Esophagus muscularis mucosa (tissue), 4 donors: ENCODE measurements around the gene PDGFRB. TPM values are rescaled to one million over a fixed set of nuclear protein-coding genes. Genes with fewer than 3 reads are reported as not detected.

ENCODE experiments used
- DNase-seq: peaks from one replicate; pipeline ENCODE4 v3.0.0-alpha.2; 2017; ENCODE audit errors: extremely low spot score
- H3K27ac ChIP-seq, 4 donors: fragments of 200-600 bp; sonication (generic); replicated peaks in 1 of 4; 1 replicate in 3 of 4; 2 replicates in 1 of 4; pipeline ENCODE4 v1.5.1; 2016 to 2019; ENCODE audit warnings: mild to moderate bottlenecking in 1 of 4
- H3K27me3 ChIP-seq, 4 donors: fragments of 200-600 bp; sonication (generic); one replicate each; pipeline versions ENCODE4 v1.5.1 to v1.6.0; 2016 to 2019
- H3K36me3 ChIP-seq, 4 donors: fragments of 200-600 bp; sonication (generic); one replicate each; pipeline ENCODE4 v1.5.1; 2016 to 2019
- H3K4me1 ChIP-seq, 4 donors: fragments of 200-600 bp; sonication (generic); one replicate each; pipeline ENCODE4 v1.5.1; 2016 to 2019
- H3K4me3 ChIP-seq, 4 donors: fragments of 200-600 bp; sonication (generic); 1 replicate in 2 of 4; 2 replicates in 2 of 4; pipeline ENCODE4 v1.5.1; 2016 to 2019; ENCODE audit warnings: mild to moderate bottlenecking in 4 of 4, moderate library complexity in 1 of 4
- H3K9me3 ChIP-seq, 4 donors: fragments of 200-600 bp; sonication (generic); 1 replicate in 3 of 4; 2 replicates in 1 of 4; pipeline ENCODE4 v1.5.1; 2016 to 2019
- EP300 ChIP-seq: sonication (generic); formaldehyde crosslinking; IDR thresholded peaks from one replicate; pipeline ENCODE4 v1.6.1; 2017; ENCODE audit warnings: antibody characterized with exemption
- POLR2A ChIP-seq: fragments of 450-650 bp; IDR thresholded peaks from one replicate; pipeline ENCODE4 v1.6.1; 2017; ENCODE audit warnings: antibody characterized with exemption, moderate library complexity, mild to moderate bottlenecking, low read depth
- POLR2AphosphoS5 ChIP-seq, 2 donors: sonication (generic); formaldehyde crosslinking; IDR thresholded peaks; one replicate each; pipeline ENCODE4 v1.6.1; 2017; ENCODE audit warnings: antibody characterized with exemption in 2 of 2
- WGBS: methylation state at CpG from one replicate; pipeline ENCODE4 v1.1.5; 2018; 5-methylcytosine and 5-hydroxymethylcytosine counted together
- intact Hi-C: fragments of 100-400 bp; cut with DNase I; formaldehyde crosslinking; loops from one replicate; pipeline ENCODE4 v1.15.1; 2023
- total RNA-seq, 4 donors: library from RNA; depleted of rRNA; stranded (reverse); fragments of >200 nt; gene quantifications; one replicate each; pipeline versions ENCODE4 v1.1.0 to v1.2.1, GENCODE V29; 2016
- TF ChIP-seq, protein P1 (sequence below), 3 experiments: fragments of 200-600 bp in 2 of 3; fragments of 450-650 bp in 1 of 3; sonication (generic) in 2 of 3; IDR thresholded peaks; one replicate each; pipeline ENCODE4 v1.5.1; 2017 to 2019; ENCODE audit warnings: antibody characterized with exemption in 3 of 3, mild to moderate bottlenecking in 2 of 3, moderate library complexity in 1 of 3

The PDGFRB gene
- total RNA-seq, 4 donors from 2014 or later, result 83.1 to 219 (median 141) TPM

DNA sequence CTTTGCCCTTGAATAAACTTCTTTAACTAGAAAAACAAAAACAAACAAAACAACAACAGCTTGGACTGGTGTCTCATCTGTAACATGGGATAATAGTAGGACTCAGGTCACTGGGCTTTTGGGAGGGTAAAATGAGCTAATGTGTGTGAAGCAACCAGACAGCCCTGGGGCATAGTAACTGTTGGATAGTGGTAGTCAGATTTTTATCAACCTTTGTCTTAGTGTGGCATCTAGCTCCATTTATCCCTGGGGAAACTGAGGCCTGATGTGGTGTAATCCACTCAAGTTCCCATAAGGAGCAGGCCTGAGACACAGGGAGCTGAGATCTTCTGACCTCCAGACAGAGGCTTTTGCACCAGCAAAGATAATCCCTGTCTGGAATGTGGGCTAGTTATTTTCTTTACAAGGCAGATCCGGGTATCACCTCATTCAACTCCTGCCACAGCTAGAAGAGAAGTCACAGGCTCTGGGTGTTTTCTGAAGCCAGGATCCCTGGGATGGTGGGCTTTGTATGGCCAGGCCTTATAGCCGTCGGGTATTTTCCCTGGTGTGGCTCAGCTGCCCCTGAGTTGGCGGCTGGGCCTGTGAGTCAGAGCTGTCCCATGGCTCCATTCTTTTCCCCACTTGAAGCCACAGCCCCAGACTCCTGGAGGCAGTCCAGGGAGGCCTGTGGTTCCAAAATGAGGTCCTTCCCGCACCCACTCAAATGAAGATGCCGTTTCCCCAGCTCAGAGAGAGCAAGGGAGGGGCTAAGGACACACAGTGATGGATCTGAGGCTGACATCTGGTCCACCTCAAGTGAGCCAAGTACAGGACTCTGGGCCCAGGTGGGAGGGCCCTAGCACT is 43.2 kb downstream of the PDGFRB start:
- Histone ChIP-seq H3K36me3 (peaks cover 6 to 40% (median 21%) of the 10 kb centered on the region in 4 donors), H3K27me3 (no peaks in the 10 kb centered on the region), H3K4me1 (peaks cover 11 to 17% (median 13%) of the 10 kb centered on the region in 4 donors), H3K4me3 (no peak overlapping the region), H3K9me3 (no peaks in the 10 kb centered on the region), H3K27ac (peak overlapping the region in 3 of 4 donors; percentile 34 to 41 (median 36))
- peak; percentile 92 for DNase-seq
- intact Hi-C loops, result no loop called here
- WGBS, result 30% methylated on average over 3 of the region's 6 CpGs
- TF ChIP-seq, protein P1, sequence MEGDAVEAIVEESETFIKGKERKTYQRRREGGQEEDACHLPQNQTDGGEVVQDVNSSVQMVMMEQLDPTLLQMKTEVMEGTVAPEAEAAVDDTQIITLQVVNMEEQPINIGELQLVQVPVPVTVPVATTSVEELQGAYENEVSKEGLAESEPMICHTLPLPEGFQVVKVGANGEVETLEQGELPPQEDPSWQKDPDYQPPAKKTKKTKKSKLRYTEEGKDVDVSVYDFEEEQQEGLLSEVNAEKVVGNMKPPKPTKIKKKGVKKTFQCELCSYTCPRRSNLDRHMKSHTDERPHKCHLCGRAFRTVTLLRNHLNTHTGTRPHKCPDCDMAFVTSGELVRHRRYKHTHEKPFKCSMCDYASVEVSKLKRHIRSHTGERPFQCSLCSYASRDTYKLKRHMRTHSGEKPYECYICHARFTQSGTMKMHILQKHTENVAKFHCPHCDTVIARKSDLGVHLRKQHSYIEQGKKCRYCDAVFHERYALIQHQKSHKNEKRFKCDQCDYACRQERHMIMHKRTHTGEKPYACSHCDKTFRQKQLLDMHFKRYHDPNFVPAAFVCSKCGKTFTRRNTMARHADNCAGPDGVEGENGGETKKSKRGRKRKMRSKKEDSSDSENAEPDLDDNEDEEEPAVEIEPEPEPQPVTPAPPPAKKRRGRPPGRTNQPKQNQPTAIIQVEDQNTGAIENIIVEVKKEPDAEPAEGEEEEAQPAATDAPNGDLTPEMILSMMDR (IDR thresholded peaks at IDR 0.05), result no peak

DNA sequence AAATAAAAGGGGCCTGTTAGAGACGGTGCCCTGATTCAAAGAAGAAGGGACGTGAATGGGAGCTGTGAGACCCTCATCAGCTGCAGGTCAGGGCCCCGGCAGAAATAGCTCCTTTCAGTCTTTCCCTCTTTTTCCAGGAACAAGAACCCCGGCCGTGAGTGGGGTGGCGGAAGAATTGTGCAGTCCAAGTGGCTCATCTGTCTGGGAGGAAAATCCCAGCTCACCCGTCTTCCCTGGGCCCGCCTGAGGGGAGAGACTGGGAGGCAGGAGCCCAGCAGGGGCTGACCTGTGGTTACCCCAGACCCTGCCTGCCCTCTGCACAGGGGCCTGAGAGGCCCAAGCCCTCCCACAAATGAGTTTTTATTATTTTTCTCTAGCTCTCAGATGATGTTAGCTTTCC is 44.5 kb downstream of the PDGFRB start:
- WGBS, result 75% methylated on average over 8 of the region's 8 CpGs
- no peak overlapping the region for H3K4me3 ChIP-seq
- peaks cover 4 to 27% (median 14%) of the 10 kb centered on the region in 4 donors for H3K36me3 ChIP-seq
- no peak for TF ChIP-seq POLR2AphosphoS5 (IDR thresholded peaks at IDR 0.05)
- no peak for TF ChIP-seq POLR2A
- TF ChIP-seq, protein P1 (IDR thresholded peaks at IDR 0.05), result no peak
- no peak for TF ChIP-seq EP300
- H3K27ac ChIP-seq, result no peak overlapping the region
- H3K27me3 ChIP-seq, result no peaks in the 10 kb centered on the region
- peak; percentile 62 for DNase-seq
- H3K9me3 ChIP-seq, result no peaks in the 10 kb centered on the region
- intact Hi-C loops, result no loop called here
- peaks cover 11 to 29% (median 22%) of the 10 kb centered on the region in 4 donors for H3K4me1 ChIP-seq

DNA sequence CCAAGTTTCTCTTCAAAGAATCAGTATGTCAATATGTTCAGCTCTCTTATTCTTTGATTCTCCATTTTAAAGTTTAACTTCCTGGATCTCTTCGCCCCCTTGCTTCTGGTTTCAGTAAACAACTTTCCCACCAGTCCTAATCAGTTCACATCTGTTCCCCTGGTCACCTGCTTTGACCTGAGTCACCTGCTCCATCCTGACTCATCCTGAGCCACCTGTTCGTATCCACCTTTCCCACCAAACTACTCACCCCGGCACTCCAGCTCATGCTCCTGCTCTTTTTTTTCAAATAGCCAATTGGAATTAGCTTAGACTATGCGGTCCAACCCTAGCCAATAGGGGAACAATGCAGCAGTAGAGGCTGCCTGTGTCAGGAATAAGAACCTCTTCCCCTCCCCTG is 45.7 kb downstream of the PDGFRB start:
- no peak overlapping the region for H3K27ac ChIP-seq
- intact Hi-C loops, result no loop called here
- no peak for TF ChIP-seq EP300
- no peak for TF ChIP-seq POLR2A
- TF ChIP-seq POLR2AphosphoS5 (IDR thresholded peaks at IDR 0.05), result no peak
- TF ChIP-seq, protein P1 (IDR thresholded peaks at IDR 0.05), result no peak
- H3K4me3 ChIP-seq, result no peak overlapping the region
- H3K9me3 ChIP-seq, result no peaks in the 10 kb centered on the region
- DNase-seq, result peak; percentile 29
- no peaks in the 10 kb centered on the region for H3K27me3 ChIP-seq
- H3K4me1 ChIP-seq, result peaks cover 11 to 29% (median 22%) of the 10 kb centered on the region in 4 donors
- H3K36me3 ChIP-seq, result peaks cover 0 to 15% (median 6%) of the 10 kb centered on the region in 4 donors
- WGBS, result 67% methylated on average over 4 of the region's 4 CpGs

DNA sequence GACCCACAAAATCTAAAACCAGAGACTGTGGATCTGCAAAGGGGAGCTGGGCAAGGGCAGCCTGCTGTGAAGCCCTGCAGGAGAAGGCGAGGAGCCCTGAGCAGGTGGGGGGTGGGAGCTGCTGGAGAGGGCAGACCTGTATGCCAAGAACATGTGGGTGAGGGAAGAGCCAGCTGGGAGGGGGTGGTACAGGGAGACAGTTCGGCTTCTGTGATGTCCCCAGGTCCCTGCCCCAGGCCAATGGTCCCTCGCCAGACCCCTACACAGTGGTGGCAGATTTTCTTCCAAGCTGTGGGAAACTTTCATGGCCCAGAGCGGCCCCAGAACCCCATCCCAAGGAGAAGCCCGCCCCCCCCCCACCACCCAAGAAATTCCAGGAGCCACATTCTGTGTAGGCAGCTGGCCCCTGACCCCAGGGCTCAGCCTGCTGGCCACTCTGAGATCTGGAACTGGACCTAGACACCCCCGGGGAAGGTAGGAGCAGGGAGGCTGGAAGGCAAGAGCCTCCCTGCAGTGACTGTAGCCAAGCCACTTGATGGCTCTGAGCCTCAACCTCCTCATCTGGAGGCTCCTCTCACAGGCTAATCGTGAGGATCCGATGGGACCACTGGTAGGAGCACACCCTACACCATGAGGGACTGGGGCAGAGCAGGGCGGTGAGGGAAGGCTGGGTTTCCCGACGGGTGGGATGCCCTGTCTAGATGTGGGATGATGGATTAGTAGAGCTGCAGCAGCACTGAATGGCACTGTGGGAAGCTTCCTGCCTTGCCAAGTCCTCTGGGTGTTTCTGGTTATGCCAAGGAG is 46.7 kb downstream of the PDGFRB start:
- H3K9me3 ChIP-seq, result no peaks in the 10 kb centered on the region
- H3K27me3 ChIP-seq, result no peaks in the 10 kb centered on the region
- peaks cover 7 to 29% (median 22%) of the 10 kb centered on the region in 4 donors for H3K4me1 ChIP-seq
- H3K27ac ChIP-seq, result no peak overlapping the region
- WGBS, result 85% methylated on average over 9 of the region's 11 CpGs
- H3K4me3 ChIP-seq, result no peak overlapping the region
- peak; percentile 89 for DNase-seq
- TF ChIP-seq POLR2A (no peak), EP300 (no peak), POLR2AphosphoS5 (IDR thresholded peaks at IDR 0.05) (no peak)
- TF ChIP-seq, protein P1 (IDR thresholded peaks at IDR 0.05), result no peak
- peaks cover 0 to 5% (median under 1%) of the 10 kb centered on the region in 4 donors for H3K36me3 ChIP-seq
- intact Hi-C loops, result no loop called here
